NCI-H510A (cell line): ENCODE measurements around the gene MPO.

Source experiments
- DNase-seq: peaks from one replicate; lab custom pipeline; 2025; lab: John Stamatoyannopoulos, UW

MPO gene

GRCh38 chr17:58280480-58281217, at the start of gene MPO:
Gene MPO (minus strand): TSS chr17:58280935. CDS start chr17:58280758, 177 bp downstream.
- no peak for DNase-seq

GRCh38 chr17:58329810-58330537, 49.2 kb upstream of the MPO start:
- DNase-seq: no peak

- DNase-seq: no peak
Observed at GRCh38 chr17:58329035-58329809, 48.5 kb upstream of the MPO start.

- DNase-seq: no peak
Observed at GRCh38 chr17:58328195-58329034, 47.7 kb upstream of the MPO start, which contains the start of gene TSPOAP1. Gene TSPOAP1 (minus strand): TSS chr17:58328795. CDS start chr17:58327920, 875 bp downstream.

- DNase-seq: no peak
Observed at GRCh38 chr17:58327363-58328194, 46.8 kb upstream of the MPO start.

GRCh38 chr17:58326609-58327362, 46.1 kb upstream of the MPO start:
- DNase-seq: no peak

- DNase-seq: no peak
Observed at GRCh38 chr17:58325976-58326468, 45.3 kb upstream of the MPO start.

GRCh38 chr17:58325289-58325726, 44.6 kb upstream of the MPO start:
- DNase-seq: no peak

GRCh38 chr17:58324409-58325288, 43.9 kb upstream of the MPO start:
- peak; percentile 50 for DNase-seq

- no peak for DNase-seq
Observed at GRCh38 chr17:58324056-58324408, 43.3 kb upstream of the MPO start.

GRCh38 chr17:58323366-58324055, 42.8 kb upstream of the MPO start:
- no peak for DNase-seq

GRCh38 chr17:58322581-58323185, 41.9 kb upstream of the MPO start:
- no peak for DNase-seq

GRCh38 chr17:58321571-58322525, 41.1 kb upstream of the MPO start:
- no peak for DNase-seq

GRCh38 chr17:58320570-58321323, 40.0 kb upstream of the MPO start:
- DNase-seq: no peak

GRCh38 chr17:58320163-58320558, 39.4 kb upstream of the MPO start:
- DNase-seq: no peak
